A673 (cell line): ENCODE measurements around the gene MESP1. TPM values are rescaled to one million over a fixed set of nuclear protein-coding genes. Genes with fewer than 3 reads are reported as not detected.

Experiments used
- BruUV-seq: library from RNA; stranded (reverse); fragments of 400-500 nt; replicated peaks from 2 replicates; lab custom pipeline; 2021; lab: Mats Ljungman, UMichigan
- CTCF ChIA-PET: fragments of 300-600 bp; sonication (Branson Sonifier 250); formaldehyde crosslinking; loops from one replicate; lab custom pipeline; 2022; ENCODE audit warnings: antibody characterized with exemption; lab: Charles Lee
- POLR2A ChIA-PET: fragments of 300-600 bp; sonication (Branson Sonifier 250); formaldehyde crosslinking; loops from one replicate; lab custom pipeline; 2022; ENCODE audit warnings: antibody characterized with exemption; ENCODE audit not compliant: low non-redundant PET; lab: Charles Lee
- DNase-seq: peaks from one replicate; pipeline ENCODE4 v3.0.0-alpha.2; 2015; ENCODE audit warnings: low spot score
- H3K27ac ChIP-seq: fragments of 200-600 bp; sonication (generic); 2 replicates; pipeline ENCODE4 v1.5.1; 2016; ENCODE audit warnings: mixed run types, low read depth, mild to moderate bottlenecking, mixed read lengths, antibody characterized with exemption, low read length; ENCODE audit not compliant: poor library complexity, severe bottlenecking
- H3K27me3 ChIP-seq: fragments of 200-600 bp; sonication (generic); replicated peaks from 2 replicates; pipeline ENCODE4 v1.6.1; 2017; ENCODE audit warnings: mixed run types, low read depth, mild to moderate bottlenecking, mixed read lengths, antibody characterized with exemption, low read length; ENCODE audit not compliant: insufficient read depth, poor library complexity
- H3K36me3 ChIP-seq: fragments of 200-600 bp; sonication (generic); 2 replicates; pipeline ENCODE4 v1.6.1; 2016; ENCODE audit warnings: mixed run types, mild to moderate bottlenecking, mixed read lengths, antibody characterized with exemption, low read length; ENCODE audit not compliant: insufficient read depth, poor library complexity, severe bottlenecking
- H3K4me1 ChIP-seq: fragments of 200-600 bp; sonication (generic); 2 replicates; pipeline ENCODE4 v1.6.1; 2017; ENCODE audit warnings: mixed run types, mild to moderate bottlenecking, mixed read lengths, antibody characterized with exemption, low read length; ENCODE audit not compliant: insufficient read depth, poor library complexity, severe bottlenecking
- H3K4me3 ChIP-seq: fragments of 200-600 bp; sonication (generic); 2 replicates; pipeline ENCODE4 v1.5.1; 2016; ENCODE audit warnings: low read depth, mixed run types, mild to moderate bottlenecking, mixed read lengths, low read length; ENCODE audit not compliant: poor library complexity, severe bottlenecking
- H3K9me3 ChIP-seq: fragments of 200-600 bp; sonication (generic); 2 replicates; pipeline ENCODE4 v1.6.1; 2016; ENCODE audit warnings: mixed run types, low read depth, mild to moderate bottlenecking, mixed read lengths, antibody characterized with exemption, low read length; ENCODE audit not compliant: poor library complexity, severe bottlenecking
- CTCF ChIP-seq: fragments of 300-800, 200-600 bp; sonication (generic); conservative IDR thresholded peaks from 2 replicates; pipeline ENCODE4 v1.5.1; 2017; ENCODE audit warnings: low read depth, mild to moderate bottlenecking, antibody characterized with exemption, low read length, moderate library complexity, mixed read lengths
- EZH2 ChIP-seq: fragments of 200-600 bp; sonication (generic); IDR thresholded peaks from 2 replicates; pipeline ENCODE4 v1.6.1; 2017; ENCODE audit warnings: borderline replicate concordance, low read depth, mild to moderate bottlenecking, mixed read lengths, antibody characterized with exemption, low read length; ENCODE audit not compliant: poor library complexity, severe bottlenecking
- intact Hi-C: fragments of 100-400 bp; cut with micrococcal nuclease; formaldehyde crosslinking; loops from one replicate; pipeline ENCODE4 v1.10.0; 2022; ENCODE audit not compliant: unreplicated experiment
- total RNA-seq: library from RNA; stranded (reverse); gene quantifications from 2 replicates; pipeline ENCODE4 v1.2.3, GENCODE V29; 2021

Gene MESP1
- total RNA-seq, 1 experiment from 2014 or later: 6.5 TPM

- H3K36me3 ChIP-seq: no peaks in the 10 kb centered on the region
- no peak overlapping the region for H3K4me3 ChIP-seq
- TF ChIP-seq EZH2: no peak
- no peak for TF ChIP-seq CTCF
- CTCF ChIA-PET: no interaction called here
- DNase-seq: no peak
- H3K27ac ChIP-seq: no peak overlapping the region
- no TSS peak for BruUV-seq
- peaks cover 10% of the 10 kb centered on the region for H3K4me1 ChIP-seq
- no peaks in the 10 kb centered on the region for H3K9me3 ChIP-seq
- POLR2A ChIA-PET: no interaction called here
- no peaks in the 10 kb centered on the region for H3K27me3 ChIP-seq
- intact Hi-C loops: no loop called here
These were observed 27.8 kb upstream of the MESP1 start for GRCh38 chr15:89778861-89779260.

GRCh38 chr15:89777782-89778380 is 26.8 kb upstream of the MESP1 start:
- DNase-seq: no peak

GRCh38 chr15:89777073-89777751 is 26.2 kb upstream of the MESP1 start:
- Histone ChIP-seq H3K9me3 (no peaks in the 10 kb centered on the region), H3K27me3 (no peaks in the 10 kb centered on the region), H3K36me3 (no peaks in the 10 kb centered on the region), H3K4me1 (peaks cover 10% of the 10 kb centered on the region), H3K4me3 (no peak overlapping the region), H3K27ac (no peak overlapping the region)
- ChIA-PET CTCF (no interaction called here), POLR2A (no interaction called here)
- BruUV-seq: no TSS peak
- DNase-seq: no peak
- intact Hi-C loops: no loop called here
- TF ChIP-seq EZH2 (no peak), CTCF (no peak)

More at GRCh38 chr15:89777782-89778380, 26.8 kb upstream of the MESP1 start:
- H3K4me3 ChIP-seq: no peak overlapping the region
- H3K36me3 ChIP-seq: no peaks in the 10 kb centered on the region
- no peak overlapping the region for H3K27ac ChIP-seq
- POLR2A ChIA-PET: no interaction called here
- no peaks in the 10 kb centered on the region for H3K27me3 ChIP-seq
- intact Hi-C loops: no loop called here
- TF ChIP-seq CTCF (no peak), EZH2 (no peak)
- CTCF ChIA-PET: no interaction called here
- peaks cover 10% of the 10 kb centered on the region for H3K4me1 ChIP-seq
- H3K9me3 ChIP-seq: no peaks in the 10 kb centered on the region
- no TSS peak for BruUV-seq
